ENCODE results near the gene DGCR6L.
"Not testable (repeated sequence)": the region's sequence is repeated elsewhere in the genome, so short reads cannot be mapped to it uniquely, and the experiment has no call there.

DGCR6L gene

GRCh38 chr22:20352536-20352935 is 32.7 kb upstream of the DGCR6L start:
- not testable (repeated sequence) for DNase-seq, H3K4me1 Mint-ChIP-seq, H3K27ac Mint-ChIP-seq, H3K9me3 Mint-ChIP-seq, ATAC-seq, H3K27me3 Mint-ChIP-seq, H3K4me3 Mint-ChIP-seq

GRCh38 chr22:20346553-20346952 is 26.7 kb upstream of the DGCR6L start:
- not testable (repeated sequence) for DNase-seq, H3K27me3 Mint-ChIP-seq, ATAC-seq, H3K9me3 Mint-ChIP-seq, H3K27ac Mint-ChIP-seq, H3K4me1 Mint-ChIP-seq, H3K4me3 Mint-ChIP-seq

GRCh38 chr22:20338291-20338690 is 18.4 kb upstream of the DGCR6L start:
- H3K9me3 Mint-ChIP-seq, H3K27ac Mint-ChIP-seq, DNase-seq, H3K4me1 Mint-ChIP-seq, H3K4me3 Mint-ChIP-seq, H3K27me3 Mint-ChIP-seq, ATAC-seq: not testable (repeated sequence)

GRCh38 chr22:20337807-20338206 is 17.9 kb upstream of the DGCR6L start:
- DNase-seq, H3K27me3 Mint-ChIP-seq, H3K27ac Mint-ChIP-seq, H3K4me3 Mint-ChIP-seq, H3K4me1 Mint-ChIP-seq, H3K9me3 Mint-ChIP-seq, ATAC-seq: not testable (repeated sequence)

- ATAC-seq, H3K27ac Mint-ChIP-seq, H3K9me3 Mint-ChIP-seq, H3K4me1 Mint-ChIP-seq, H3K27me3 Mint-ChIP-seq, DNase-seq, H3K4me3 Mint-ChIP-seq: not testable (repeated sequence)
Observed at GRCh38 chr22:20336561-20336960, 16.7 kb upstream of the DGCR6L start.

GRCh38 chr22:20328569-20328930 is 8.7 kb upstream of the DGCR6L start:
- Mint-ChIP-seq H3K27ac (peak overlapping the region; percentile 93 to 96), H3K4me1 (peaks cover 26% of the 10 kb centered on the region), H3K4me3 (peak overlapping the region; percentile 42 to 73)
- DNase-seq, ATAC-seq, H3K27me3 Mint-ChIP-seq, H3K9me3 Mint-ChIP-seq: not testable (repeated sequence)

GRCh38 chr22:20325996-20326395 is 6.1 kb upstream of the DGCR6L start:
- not testable (repeated sequence) for H3K9me3 Mint-ChIP-seq
- H3K4me1 Mint-ChIP-seq = peaks cover 51% of the 10 kb centered on the region

GRCh38 chr22:20324139-20324516 is 4.3 kb upstream of the DGCR6L start:
- peak; percentile 58 for ATAC-seq
- peak; percentile 34 to 47 for DNase-seq
- Mint-ChIP-seq H3K27ac (peak overlapping the region in 1 of 2 donors; percentile 50), H3K9me3 (no peaks in the 10 kb centered on the region), H3K27me3 (no peaks in the 10 kb centered on the region), H3K4me1 (peaks cover 61% of the 10 kb centered on the region), H3K4me3 (peak overlapping the region; percentile 53 to 69)

More at GRCh38 chr22:20325996-20326395, 6.1 kb upstream of the DGCR6L start:
- H3K27me3 Mint-ChIP-seq, ATAC-seq, H3K4me3 Mint-ChIP-seq, DNase-seq: not testable (repeated sequence)
- H3K27ac Mint-ChIP-seq = peak overlapping the region; percentile 54 to 57

- H3K27ac Mint-ChIP-seq, H3K9me3 Mint-ChIP-seq, ATAC-seq, H3K27me3 Mint-ChIP-seq: not testable (repeated sequence)
- peak in 1 of 2 donors; percentile 0 for DNase-seq
- peak overlapping the region; percentile 2 to 100 for H3K4me3 Mint-ChIP-seq
- H3K4me1 Mint-ChIP-seq = peaks cover 74% of the 10 kb centered on the region
Observed at GRCh38 chr22:20321552-20322211, 1.8 kb upstream of the DGCR6L start.

- H3K27me3 Mint-ChIP-seq, H3K9me3 Mint-ChIP-seq, DNase-seq: not testable (repeated sequence)
- peaks cover 78% of the 10 kb centered on the region for H3K4me1 Mint-ChIP-seq
- peak overlapping the region; percentile 94 to 98 for H3K27ac Mint-ChIP-seq
- peak overlapping the region; percentile 93 to 100 for H3K4me3 Mint-ChIP-seq
- ATAC-seq = peak; percentile 7
Observed at GRCh38 chr22:20320659-20321551, 1.0 kb upstream of the DGCR6L start.

GRCh38 chr22:20319041-20319744 is 667 bp downstream of the DGCR6L start:
- no peaks in the 10 kb centered on the region for H3K9me3 Mint-ChIP-seq
- no peak overlapping the region for H3K27ac Mint-ChIP-seq
- DNase-seq = peak in 1 of 2 donors; percentile 0
- no peak for ATAC-seq
- no peaks in the 10 kb centered on the region for H3K27me3 Mint-ChIP-seq
- peaks cover 76% of the 10 kb centered on the region for H3K4me1 Mint-ChIP-seq
- H3K4me3 Mint-ChIP-seq = peak overlapping the region; percentile 93 to 100

- H3K9me3 Mint-ChIP-seq, ATAC-seq, H3K27me3 Mint-ChIP-seq, H3K27ac Mint-ChIP-seq: not testable (repeated sequence)
- H3K4me3 Mint-ChIP-seq = peak overlapping the region; percentile 47 to 100
- H3K4me1 Mint-ChIP-seq = peaks cover 65% of the 10 kb centered on the region
- DNase-seq = peak in 1 of 2 donors; percentile 0
Observed at GRCh38 chr22:20318043-20318688, 1.7 kb downstream of the DGCR6L start.

GRCh38 chr22:20317402-20318042 is 2.3 kb downstream of the DGCR6L start:
- peak overlapping the region; percentile 8 to 47 for H3K4me3 Mint-ChIP-seq
- H3K27me3 Mint-ChIP-seq, ATAC-seq, H3K9me3 Mint-ChIP-seq: not testable (repeated sequence)
- H3K4me1 Mint-ChIP-seq = peaks cover 59% of the 10 kb centered on the region
- H3K27ac Mint-ChIP-seq = peak overlapping the region in 1 of 2 donors; percentile 47
- peak in 1 of 2 donors; percentile 43 for DNase-seq

GRCh38 chr22:20316844-20317401 is 2.9 kb downstream of the DGCR6L start:
- DNase-seq (no peak), ATAC-seq (no peak)
- Mint-ChIP-seq H3K4me3 (no peak overlapping the region), H3K4me1 (peaks cover 54% of the 10 kb centered on the region), H3K27ac (peak overlapping the region; percentile 47 to 83), H3K27me3 (no peaks in the 10 kb centered on the region), H3K9me3 (no peaks in the 10 kb centered on the region)
